ENCODE data around the gene ATP1B3. TPM values are rescaled to one million over a fixed set of nuclear protein-coding genes. Genes with fewer than 3 reads are reported as not detected.

The ATP1B3 gene
- total RNA-seq, 1 donor from 2014 or later: 61.1 TPM

- Mint-ChIP-seq H3K4me1 (peaks cover 5% of the 10 kb centered on the region), H3K27ac (no peak overlapping the region), H3K27me3 (no peaks in the 10 kb centered on the region), H3K9me3 (no peaks in the 10 kb centered on the region), H3K36me3 (ENCODE audit: low read depth) (peaks cover 18% of the 10 kb centered on the region), H3K4me3 (no peak overlapping the region)
- no peak for DNase-seq
- POLR2A ChIA-PET: no interaction called here
- no peak for TF ChIP-seq CTCF (IDR thresholded peaks at IDR 0.05)
- intact Hi-C loops (cut with micrococcal nuclease): no loop called here
- CTCF ChIA-PET: no interaction called here
- ATAC-seq (ENCODE audit: low read depth): no peak
Measured at GRCh38 chr3:141949972-141950371, 73.5 kb downstream of the ATP1B3 start.

GRCh38 chr3:141950572-141951493 lies 74.4 kb downstream of the ATP1B3 start:
- ChIA-PET POLR2A (no interaction called here), CTCF (no interaction called here)
- Mint-ChIP-seq H3K9me3 (no peaks in the 10 kb centered on the region), H3K27ac (no peak overlapping the region), H3K36me3 (ENCODE audit: low read depth) (peaks cover 18% of the 10 kb centered on the region), H3K4me3 (no peak overlapping the region), H3K4me1 (peaks cover 5% of the 10 kb centered on the region), H3K27me3 (no peaks in the 10 kb centered on the region)
- no peak for DNase-seq
- no peak for ATAC-seq (ENCODE audit: low read depth)
- no peak for TF ChIP-seq CTCF (IDR thresholded peaks at IDR 0.05)
- intact Hi-C loops (cut with micrococcal nuclease): no loop called here

GRCh38 chr3:141952611-141953010 lies 76.2 kb downstream of the ATP1B3 start:
- CTCF ChIA-PET: no interaction called here
- peaks cover 5% of the 10 kb centered on the region for H3K4me1 Mint-ChIP-seq

GRCh38 chr3:141955175-141955574 lies 78.7 kb downstream of the ATP1B3 start:
- CTCF ChIA-PET: no interaction called here
- Mint-ChIP-seq H3K36me3 (ENCODE audit: low read depth) (peaks cover 45% of the 10 kb centered on the region), H3K4me3 (no peak overlapping the region), H3K27ac (no peak overlapping the region), H3K4me1 (peaks cover 5% of the 10 kb centered on the region), H3K9me3 (no peaks in the 10 kb centered on the region), H3K27me3 (no peaks in the 10 kb centered on the region)
- TF ChIP-seq CTCF (IDR thresholded peaks at IDR 0.05): no peak
- POLR2A ChIA-PET: no interaction called here
- intact Hi-C loops (cut with micrococcal nuclease): no loop called here
- DNase-seq (no peak), ATAC-seq (ENCODE audit: low read depth) (no peak)

More at GRCh38 chr3:141952611-141953010, 76.2 kb downstream of the ATP1B3 start:
- Mint-ChIP-seq H3K27ac (no peak overlapping the region), H3K4me3 (no peak overlapping the region), H3K27me3 (no peaks in the 10 kb centered on the region), H3K36me3 (ENCODE audit: low read depth) (peaks cover 24% of the 10 kb centered on the region), H3K9me3 (no peaks in the 10 kb centered on the region)
- POLR2A ChIA-PET: no interaction called here
- no peak for TF ChIP-seq CTCF (IDR thresholded peaks at IDR 0.05)
- intact Hi-C loops (cut with micrococcal nuclease): no loop called here
- DNase-seq (no peak), ATAC-seq (ENCODE audit: low read depth) (no peak)

GRCh38 chr3:141959589-141960554 lies 83.4 kb downstream of the ATP1B3 start:
- intact Hi-C loops (cut with micrococcal nuclease): no loop called here
- TF ChIP-seq CTCF (IDR thresholded peaks at IDR 0.05): no peak
- CTCF ChIA-PET: no interaction called here

More at GRCh38 chr3:141959589-141960554, 83.4 kb downstream of the ATP1B3 start:
- ATAC-seq (ENCODE audit: low read depth) (no peak), DNase-seq (no peak)
- Mint-ChIP-seq H3K9me3 (no peaks in the 10 kb centered on the region), H3K4me3 (no peak overlapping the region), H3K27me3 (no peaks in the 10 kb centered on the region), H3K36me3 (ENCODE audit: low read depth) (peaks cover 38% of the 10 kb centered on the region), H3K27ac (no peak overlapping the region), H3K4me1 (no peaks in the 10 kb centered on the region)
- POLR2A ChIA-PET: no interaction called here

All from activated B cell treated with CpG ODN at 0.5 μM for 24 hours (primary cell).